IPS-18c (cell line): ENCODE results near the gene ANKRD53.

Experiments used
- H3K4me3 ChIP-seq: 2 replicates; pipeline ENCODE4 v1.7.0; 2013; ENCODE audit warnings: low read depth, mild to moderate bottlenecking, low read length, moderate library complexity; ENCODE audit not compliant: insufficient read depth
- H3K9me3 ChIP-seq: one replicate; pipeline ENCODE4 v1.6.1; 2013; ENCODE audit warnings: mild to moderate bottlenecking, low read length, moderate library complexity; ENCODE audit not compliant: control insufficient read depth, insufficient read depth

Gene ANKRD53

DNA sequence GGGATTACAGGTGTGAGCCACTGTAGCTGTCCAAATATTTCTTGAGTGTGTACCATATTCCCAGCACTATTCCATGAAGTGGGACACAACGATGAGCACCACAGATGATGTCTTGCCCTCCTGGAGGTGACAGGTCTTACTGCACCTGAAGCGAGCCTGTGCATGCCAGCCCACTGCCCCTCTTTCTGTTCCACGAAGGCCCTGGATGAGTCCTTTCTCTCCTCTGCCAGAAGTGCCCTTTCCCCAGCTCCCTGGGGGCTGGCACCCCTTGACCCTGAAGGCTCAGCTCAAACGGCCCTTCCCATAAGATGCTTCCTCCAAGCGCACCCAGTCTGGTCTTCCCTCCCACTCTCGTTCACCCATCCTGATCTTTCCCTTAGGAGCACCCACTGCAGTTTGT lies 37.2 kb upstream of the ANKRD53 start:
- H3K9me3 ChIP-seq: no peaks in the 10 kb centered on the region

GRCh38 chr2:70941701-70942100 lies 36.7 kb upstream of the ANKRD53 start:
- Histone ChIP-seq H3K4me3 (no peak overlapping the region), H3K9me3 (no peaks in the 10 kb centered on the region)

More for the DNA sequence above, 37.2 kb upstream of the ANKRD53 start:
- H3K4me3 ChIP-seq: no peak overlapping the region

DNA sequence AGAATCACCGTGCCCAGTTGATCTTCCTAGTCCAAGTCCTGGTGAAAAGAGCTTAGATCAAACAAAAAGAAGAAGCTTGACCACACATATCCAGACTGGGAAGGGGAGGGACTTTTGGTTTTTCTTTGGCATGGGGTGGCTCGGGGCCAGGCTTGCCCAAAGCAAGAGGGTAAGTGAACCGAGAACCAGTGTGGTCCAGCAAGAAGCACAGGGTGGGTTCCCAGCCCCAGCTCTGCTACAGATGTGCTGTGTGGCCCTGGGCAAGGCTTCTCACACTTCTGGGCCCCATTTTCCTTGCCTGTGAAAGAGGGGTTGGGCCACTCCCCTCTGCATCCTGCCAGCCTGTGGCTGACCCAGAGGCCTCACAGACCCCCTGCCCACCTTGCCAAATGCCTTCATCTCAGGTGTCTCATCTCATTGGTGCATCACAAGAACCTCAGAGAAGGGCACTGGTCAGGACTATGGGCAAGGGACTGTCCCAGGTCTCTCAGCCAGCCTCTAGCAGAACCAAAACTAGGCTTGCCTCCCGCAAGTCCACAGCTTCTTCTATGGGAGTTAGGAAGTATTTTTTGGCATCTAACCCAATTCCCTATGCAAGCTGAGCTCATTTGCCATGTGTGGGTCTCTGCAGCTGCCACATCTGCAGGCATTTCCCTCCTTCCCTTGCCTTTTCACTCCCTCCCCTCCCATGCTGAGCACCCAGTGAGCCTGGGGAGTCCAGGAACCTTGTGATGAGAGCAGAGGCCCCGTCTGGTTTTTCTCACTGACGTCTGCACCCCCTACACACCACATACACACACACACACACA lies 35.8 kb upstream of the ANKRD53 start:
- H3K9me3 ChIP-seq: no peaks in the 10 kb centered on the region
- no peak overlapping the region; the same call in 1 of the 2 replicates for H3K4me3 ChIP-seq

- no peaks in the 10 kb centered on the region for H3K9me3 ChIP-seq
- no peak overlapping the region for H3K4me3 ChIP-seq
Measured at GRCh38 chr2:70943205-70943871, 35.1 kb upstream of the ANKRD53 start.

- Histone ChIP-seq H3K9me3 (no peaks in the 10 kb centered on the region), H3K4me3 (no peak overlapping the region)
Measured at GRCh38 chr2:70944111-70944690, 34.2 kb upstream of the ANKRD53 start.

GRCh38 chr2:70946832-70947442 lies 31.5 kb upstream of the ANKRD53 start:
- Histone ChIP-seq H3K4me3 (no peak overlapping the region), H3K9me3 (no peaks in the 10 kb centered on the region)

GRCh38 chr2:70947556-70948184 lies 30.8 kb upstream of the ANKRD53 start:
- H3K9me3 ChIP-seq: no peaks in the 10 kb centered on the region

DNA sequence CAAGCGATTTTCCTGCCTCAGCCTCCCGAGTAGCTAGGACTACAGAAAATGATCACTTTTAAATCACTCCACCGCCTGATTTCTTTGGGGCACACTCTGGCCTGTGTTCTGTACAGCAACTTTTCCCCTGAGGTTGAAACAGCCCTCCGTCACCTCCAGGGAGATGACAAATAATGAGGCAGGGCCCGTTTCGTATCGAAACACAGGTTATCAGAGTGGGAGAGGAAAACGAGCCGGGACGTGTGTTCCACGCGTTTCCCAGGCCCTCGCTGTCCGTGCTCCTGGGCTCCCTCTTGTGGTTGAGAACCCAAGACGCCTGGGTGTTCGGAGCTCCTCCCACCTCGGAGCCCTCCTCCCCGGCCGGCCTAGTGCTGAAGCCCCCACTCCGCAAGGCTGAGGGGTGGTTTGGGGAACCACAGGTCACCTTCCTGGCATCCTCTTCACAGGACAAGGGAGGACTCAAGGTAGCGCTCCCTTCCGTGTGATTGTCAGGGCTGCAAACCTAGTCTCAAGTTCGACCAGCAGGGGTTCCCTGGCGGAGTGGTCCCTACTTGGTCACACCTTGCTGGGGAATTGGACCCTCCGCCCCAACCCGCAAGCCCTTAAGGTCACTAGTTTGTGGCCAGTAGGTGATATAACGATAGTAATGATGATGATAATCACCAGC lies 30.0 kb upstream of the ANKRD53 start:
- Histone ChIP-seq H3K9me3 (no peaks in the 10 kb centered on the region), H3K4me3 (no peak overlapping the region)

More at GRCh38 chr2:70947556-70948184, 30.8 kb upstream of the ANKRD53 start:
- no peak overlapping the region for H3K4me3 ChIP-seq

- H3K9me3 ChIP-seq: no peaks in the 10 kb centered on the region
- no peak overlapping the region for H3K4me3 ChIP-seq
Measured at GRCh38 chr2:70949086-70949485, 29.3 kb upstream of the ANKRD53 start.

- H3K9me3 ChIP-seq: no peaks in the 10 kb centered on the region
- H3K4me3 ChIP-seq: no peak overlapping the region
Measured at GRCh38 chr2:70954886-70955285, 23.5 kb upstream of the ANKRD53 start.

DNA sequence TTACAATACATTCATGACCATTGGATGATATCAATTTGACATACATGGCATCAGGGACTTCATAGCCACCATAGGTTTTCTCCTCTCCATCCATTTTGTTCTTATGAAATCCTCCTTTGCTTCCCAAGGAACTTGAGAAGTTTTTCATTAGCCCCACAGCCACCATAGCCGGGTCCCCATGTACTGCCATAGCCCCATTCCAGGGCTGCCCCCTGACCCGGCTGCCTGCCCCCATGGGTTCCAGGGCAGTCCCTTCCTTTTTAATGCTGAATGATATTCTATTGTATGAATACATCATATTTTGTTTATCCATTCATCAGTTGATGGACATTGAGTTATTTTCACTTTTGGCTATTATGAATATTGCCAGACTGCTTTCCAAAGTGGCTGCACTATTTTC lies 22.3 kb upstream of the ANKRD53 start:
- Histone ChIP-seq H3K4me3 (no peak overlapping the region), H3K9me3 (no peaks in the 10 kb centered on the region)

- H3K9me3 ChIP-seq: no peaks in the 10 kb centered on the region
- no peak overlapping the region for H3K4me3 ChIP-seq
Measured at GRCh38 chr2:70957798-70958197, 20.6 kb upstream of the ANKRD53 start.

GRCh38 chr2:70958759-70959158 lies 19.7 kb upstream of the ANKRD53 start:
- no peaks in the 10 kb centered on the region for H3K9me3 ChIP-seq

DNA sequence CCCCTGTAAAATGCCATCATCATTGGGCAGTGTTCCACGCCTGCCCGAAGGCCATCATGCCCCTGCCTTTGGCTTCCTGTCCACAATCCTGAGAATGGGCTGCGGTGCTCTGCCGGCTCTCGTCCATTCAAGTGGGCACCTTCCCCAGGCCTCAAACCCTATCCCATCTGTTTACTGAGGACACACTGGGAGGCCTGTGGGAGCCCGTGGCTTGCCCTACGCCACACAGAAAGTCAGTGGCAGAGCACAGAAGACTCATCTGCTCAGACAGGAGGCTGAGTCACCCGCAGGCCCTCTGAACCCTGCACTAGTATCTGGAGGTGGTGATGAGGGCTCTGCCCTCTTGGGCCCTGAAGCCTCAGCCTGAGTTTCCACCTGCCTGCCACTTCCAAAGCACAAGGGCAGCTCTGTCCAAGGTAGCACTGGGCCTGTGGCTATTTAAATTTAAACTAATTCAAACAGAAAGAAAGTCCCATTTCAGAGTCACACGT lies 19.1 kb upstream of the ANKRD53 start:
- Histone ChIP-seq H3K4me3 (no peak overlapping the region), H3K9me3 (no peaks in the 10 kb centered on the region)

More at GRCh38 chr2:70958759-70959158, 19.7 kb upstream of the ANKRD53 start:
- H3K4me3 ChIP-seq: no peak overlapping the region

GRCh38 chr2:70959851-70960832 lies 18.3 kb upstream of the ANKRD53 start:
- no peaks in the 10 kb centered on the region for H3K9me3 ChIP-seq
- no peak overlapping the region for H3K4me3 ChIP-seq
